Hepatocyte (in vitro differentiated cells): ENCODE results near the gene MACF1. TPM values are rescaled to one million over a fixed set of nuclear protein-coding genes. Genes with fewer than 3 reads are reported as not detected.

Experiments used
- DNase-seq: peaks from one replicate; pipeline ENCODE4 v3.0.0-alpha.2; 2016; ENCODE audit warnings: low spot score
- H2AFZ ChIP-seq: fragments of 200-600 bp; sonication (generic); 2 replicates; pipeline ENCODE4 v1.6.0; 2016; ENCODE audit warnings: antibody characterized with exemption, mild to moderate bottlenecking
- H3K27ac ChIP-seq: fragments of 200-600 bp; sonication (generic); 2 replicates; pipeline ENCODE4 v1.5.1; 2016; ENCODE audit warnings: mild to moderate bottlenecking
- H3K27me3 ChIP-seq: fragments of 200-600 bp; sonication (generic); 2 replicates; pipeline ENCODE4 v1.6.1; 2016
- H3K36me3 ChIP-seq: fragments of 200-600 bp; sonication (generic); replicated peaks from 2 replicates; pipeline ENCODE4 v1.5.1; 2016; ENCODE audit warnings: low read depth; ENCODE audit not compliant: insufficient read depth
- H3K4me1 ChIP-seq: fragments of 200-600 bp; sonication (generic); 2 replicates; pipeline ENCODE4 v1.5.1; 2016; ENCODE audit warnings: mild to moderate bottlenecking, moderate library complexity; ENCODE audit not compliant: insufficient read depth
- H3K4me2 ChIP-seq: fragments of 200-600 bp; sonication (generic); 2 replicates; pipeline ENCODE4 v1.6.0; 2016
- H3K4me3 ChIP-seq: fragments of 200-600 bp; sonication (generic); 2 replicates; pipeline ENCODE4 v1.5.1; 2016; ENCODE audit warnings: mild to moderate bottlenecking
- H3K79me2 ChIP-seq: fragments of 200-600 bp; sonication (generic); 2 replicates; pipeline ENCODE4 v1.6.0; 2017; ENCODE audit warnings: mild to moderate bottlenecking
- H3K9me2 ChIP-seq: fragments of 200-600 bp; sonication (generic); replicated peaks from 2 replicates; pipeline ENCODE4 v1.6.0; 2017; ENCODE audit warnings: mild to moderate bottlenecking; ENCODE audit not compliant: insufficient read depth
- H3K9me3 ChIP-seq: fragments of 200-600 bp; sonication (generic); 2 replicates; pipeline ENCODE4 v1.5.1; 2016; ENCODE audit warnings: low read depth, mild to moderate bottlenecking
- H4K20me1 ChIP-seq: fragments of 200-600 bp; sonication (generic); 2 replicates; pipeline ENCODE4 v1.6.0; 2016; ENCODE audit warnings: mild to moderate bottlenecking; ENCODE audit not compliant: insufficient read depth, poor library complexity, severe bottlenecking
- CTCF ChIP-seq: fragments of 200-600 bp; sonication (generic); IDR thresholded peaks from 2 replicates; pipeline ENCODE4 v1.5.1; 2016; ENCODE audit warnings: antibody characterized with exemption, mild to moderate bottlenecking; ENCODE audit not compliant: poor library complexity
- EZH2 ChIP-seq: fragments of 200-600 bp; sonication (generic); IDR thresholded peaks from 2 replicates; pipeline ENCODE4 v1.6.1; 2016; ENCODE audit warnings: antibody characterized with exemption, mild to moderate bottlenecking, borderline replicate concordance
- EZH2phosphoT487 ChIP-seq: fragments of 200-600 bp; sonication (generic); IDR thresholded peaks from one replicate; pipeline ENCODE4 v1.6.1; 2018; ENCODE audit warnings: antibody characterized with exemption, mild to moderate bottlenecking, low read depth, moderate library complexity; ENCODE audit not compliant: unreplicated experiment, severe bottlenecking
- WGBS: methylation state at CpG from one replicate; pipeline ENCODE4 v1.1.6; 2016; ENCODE audit warnings: low lambda C conversion rate; ENCODE audit errors: missing lambda C conversion rate; 5-methylcytosine and 5-hydroxymethylcytosine counted together
- polyA plus RNA-seq: library from polyadenylated mRNA; unstranded; fragments of >200 nt; fragmentation: Nextera tagmentation; extraction: Ambion mirVana; gene quantifications from 2 replicates; pipeline ENCODE4 v1.2.1, GENCODE V29; 2016
- total RNA-seq: library from RNA; depleted of rRNA; stranded (reverse); fragments of >200 nt; gene quantifications from 2 replicates; pipeline ENCODE4 v1.2.3, GENCODE V29; 2014

The MACF1 gene
- total and polyA plus RNA-seq, 2 experiments from 2014 or later, result 47.1 to 136 TPM

DNA sequence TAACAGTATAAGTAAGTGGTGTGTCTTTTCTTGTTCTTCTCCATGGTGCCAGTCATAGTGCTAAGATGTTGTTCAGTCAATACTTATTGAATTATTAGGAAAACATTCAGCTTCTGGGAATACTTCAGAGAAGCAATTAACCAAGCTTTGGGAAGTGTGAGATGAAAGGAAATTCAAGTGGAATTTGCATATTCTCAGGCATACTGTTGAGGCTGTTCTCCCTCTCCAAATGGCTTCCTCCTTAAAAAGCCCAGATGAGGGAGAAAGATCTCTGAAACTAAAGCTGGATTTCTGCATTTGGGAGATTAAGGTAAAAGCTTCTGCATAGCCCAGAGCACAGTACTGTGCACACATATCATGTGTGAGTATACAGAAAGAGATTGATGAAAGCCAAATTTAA, 73.4 kb downstream of the MACF1 start:
- Histone ChIP-seq H3K27ac (no peak overlapping the region), H3K4me2 (no peak overlapping the region), H3K9me3 (no peaks in the 10 kb centered on the region), H3K4me3 (no peak overlapping the region), H3K27me3 (no peaks in the 10 kb centered on the region), H3K79me2 (peaks cover 63% of the 10 kb centered on the region), H2AFZ (no peak overlapping the region), H3K4me1 (no peaks in the 10 kb centered on the region), H4K20me1 (peaks cover 5% of the 10 kb centered on the region), H3K9me2 (no peaks in the 10 kb centered on the region), H3K36me3 (no peaks in the 10 kb centered on the region)
- DNase-seq, result no peak
- no peak for TF ChIP-seq EZH2
- TF ChIP-seq CTCF, result no peak
- no peak for TF ChIP-seq EZH2phosphoT487

- Histone ChIP-seq H3K9me2 (no peaks in the 10 kb centered on the region), H4K20me1 (peaks cover 5% of the 10 kb centered on the region), H3K4me2 (no peak overlapping the region), H3K36me3 (no peaks in the 10 kb centered on the region), H3K9me3 (no peaks in the 10 kb centered on the region), H2AFZ (no peak overlapping the region), H3K79me2 (peaks cover 36% of the 10 kb centered on the region), H3K27ac (peak overlapping the region; percentile 24), H3K27me3 (no peaks in the 10 kb centered on the region), H3K4me3 (no peak overlapping the region), H3K4me1 (no peaks in the 10 kb centered on the region)
- DNase-seq, result peak; percentile 46
- no peak for TF ChIP-seq EZH2
- no peak for TF ChIP-seq CTCF
- no peak for TF ChIP-seq EZH2phosphoT487
- 70% methylated on average over 8 of the region's 8 CpGs for WGBS
Measured at GRCh38 chr1:39282537-39283216, 78.2 kb downstream of the MACF1 start.

DNA sequence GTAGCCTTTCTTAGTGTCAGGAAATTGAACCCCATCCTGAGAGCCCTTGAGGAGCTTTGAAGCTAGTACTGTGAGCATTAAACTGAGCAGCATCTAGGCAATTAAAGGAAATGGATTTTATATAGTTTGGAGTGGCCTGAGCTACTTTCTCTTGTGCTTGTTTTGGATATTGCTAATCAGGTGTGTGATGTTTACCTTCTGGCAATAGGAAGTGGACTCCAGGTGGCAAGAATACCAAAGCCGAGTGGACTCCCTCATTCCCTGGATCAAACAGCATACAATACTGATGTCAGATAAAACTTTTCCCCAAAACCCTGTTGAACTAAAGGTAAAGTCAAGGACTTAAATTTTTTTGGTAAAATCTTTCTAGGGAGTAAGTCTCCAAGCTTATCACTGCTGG, 79.4 kb downstream of the MACF1 start:
- Histone ChIP-seq H3K36me3 (no peaks in the 10 kb centered on the region), H3K27me3 (no peaks in the 10 kb centered on the region), H3K4me2 (no peak overlapping the region), H4K20me1 (peaks cover 3% of the 10 kb centered on the region), H3K9me2 (no peaks in the 10 kb centered on the region), H3K27ac (no peak overlapping the region), H3K4me1 (no peaks in the 10 kb centered on the region), H3K79me2 (peaks cover 28% of the 10 kb centered on the region), H3K4me3 (no peak overlapping the region), H2AFZ (no peak overlapping the region), H3K9me3 (no peaks in the 10 kb centered on the region)
- TF ChIP-seq EZH2phosphoT487 (no peak), CTCF (no peak), EZH2 (no peak)
- DNase-seq, result no peak
- 87% methylated on average over 1 of the region's 1 CpG for WGBS
